ENCODE data around the gene MTA3.

MTA3 gene

DNA sequence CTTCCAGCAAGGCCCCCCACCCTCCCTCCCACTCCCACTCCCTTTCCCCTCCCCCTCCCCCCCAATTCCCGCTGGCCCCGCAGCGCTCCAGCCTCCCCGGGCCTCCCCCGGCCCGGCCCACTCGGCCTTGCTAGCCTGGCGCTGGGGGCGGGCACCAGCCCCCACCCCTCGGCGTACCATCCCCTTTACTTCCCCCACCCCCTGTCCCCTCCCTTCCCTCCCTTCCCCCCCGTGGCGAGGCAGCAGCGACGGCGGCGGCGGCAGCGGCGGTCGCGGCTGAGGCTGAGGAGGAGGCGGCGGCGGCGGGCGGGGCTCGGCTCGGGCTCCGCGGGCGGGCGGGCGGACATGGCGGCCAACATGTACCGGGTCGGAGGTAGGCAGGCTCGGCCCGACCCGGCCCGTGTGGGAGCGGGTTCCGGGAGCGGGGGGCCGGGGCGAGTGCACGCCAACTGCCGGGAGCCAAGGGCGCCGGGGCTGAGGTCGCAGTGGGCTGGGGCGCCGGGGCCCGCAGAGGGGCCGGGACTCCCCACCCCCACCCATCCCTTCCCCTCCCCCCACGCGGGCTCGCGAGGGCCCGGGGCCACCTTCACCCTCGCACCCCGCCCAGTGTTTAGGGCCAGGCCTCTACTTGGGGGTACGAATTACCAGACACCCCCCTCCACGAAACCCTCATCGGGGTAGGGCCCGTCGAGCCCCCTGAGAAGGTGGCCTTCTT is at the start of gene MTA3:
Gene MTA3, plus strand, starts transcription at position 232 of the 715 bp plus-strand sequence. Its CDS starts 114 bp downstream, at position 346.
- Histone ChIP-seq H3K4me1 (ENCODE audit: control insufficient read depth, insufficient read depth, low read length) (peaks cover 22% of the 10 kb centered on the region), H3K4me3 (ENCODE audit: low read depth, low read length) (peak within 1 kb of the TSS; percentile 97), H3K36me3 (ENCODE audit: control insufficient read depth, insufficient read depth, low read length) (peaks cover 25% of the 10 kb centered on the region), H3K9me3 (ENCODE audit: control insufficient read depth, insufficient read depth, low read depth, low read length) (no peaks in the 10 kb centered on the region), H3K27ac (ENCODE audit: low read depth, low read length) (peak within 1 kb of the TSS; percentile 89), H3K27me3 (ENCODE audit: control insufficient read depth, insufficient read depth, low read length) (no peaks in the 10 kb centered on the region), H3K9ac (ENCODE audit: low read length) (peak within 1 kb of the TSS; percentile 78)

GRCh38 chr2:42519624-42520023 is 48.8 kb upstream of the MTA3 start:
- Histone ChIP-seq H3K27me3 (ENCODE audit: control insufficient read depth, insufficient read depth, low read length) (no peaks in the 10 kb centered on the region), H3K27ac (ENCODE audit: low read depth, low read length) (no peak overlapping the region), H3K4me3 (ENCODE audit: low read depth, low read length) (no peak overlapping the region), H3K4me1 (ENCODE audit: control insufficient read depth, insufficient read depth, low read length) (peaks cover 14% of the 10 kb centered on the region), H3K9me3 (ENCODE audit: control insufficient read depth, insufficient read depth, low read depth, low read length) (no peaks in the 10 kb centered on the region), H3K36me3 (ENCODE audit: control insufficient read depth, insufficient read depth, low read length) (no peaks in the 10 kb centered on the region), H3K9ac (ENCODE audit: low read length) (no peak overlapping the region)

- Histone ChIP-seq H3K9ac (ENCODE audit: low read length) (no peak overlapping the region), H3K27ac (ENCODE audit: low read depth, low read length) (no peak overlapping the region), H3K36me3 (ENCODE audit: control insufficient read depth, insufficient read depth, low read length) (no peaks in the 10 kb centered on the region), H3K27me3 (ENCODE audit: control insufficient read depth, insufficient read depth, low read length) (no peaks in the 10 kb centered on the region), H3K9me3 (ENCODE audit: control insufficient read depth, insufficient read depth, low read depth, low read length) (no peaks in the 10 kb centered on the region), H3K4me1 (ENCODE audit: control insufficient read depth, insufficient read depth, low read length) (peaks cover 14% of the 10 kb centered on the region), H3K4me3 (ENCODE audit: low read depth, low read length) (no peak overlapping the region)
Observed at GRCh38 chr2:42522035-42522434, 46.4 kb upstream of the MTA3 start.

- H3K27ac ChIP-seq (ENCODE audit: low read depth, low read length): no peak overlapping the region
- no peaks in the 10 kb centered on the region for H3K36me3 ChIP-seq (ENCODE audit: control insufficient read depth, insufficient read depth, low read length)
- H3K27me3 ChIP-seq (ENCODE audit: control insufficient read depth, insufficient read depth, low read length): no peaks in the 10 kb centered on the region
- H3K4me3 ChIP-seq (ENCODE audit: low read depth, low read length): no peak overlapping the region
- H3K9me3 ChIP-seq (ENCODE audit: control insufficient read depth, insufficient read depth, low read depth, low read length): no peaks in the 10 kb centered on the region
- H3K9ac ChIP-seq (ENCODE audit: low read length): no peak overlapping the region
- H3K4me1 ChIP-seq (ENCODE audit: control insufficient read depth, insufficient read depth, low read length): peaks cover 14% of the 10 kb centered on the region
Observed at GRCh38 chr2:42523341-42523740, 45.1 kb upstream of the MTA3 start.

GRCh38 chr2:42532397-42532796 is 36.0 kb upstream of the MTA3 start:
- H3K9ac ChIP-seq (ENCODE audit: low read length): no peak overlapping the region
- no peaks in the 10 kb centered on the region for H3K27me3 ChIP-seq (ENCODE audit: control insufficient read depth, insufficient read depth, low read length)
- no peaks in the 10 kb centered on the region for H3K36me3 ChIP-seq (ENCODE audit: control insufficient read depth, insufficient read depth, low read length)
- H3K4me1 ChIP-seq (ENCODE audit: control insufficient read depth, insufficient read depth, low read length): peaks cover 13% of the 10 kb centered on the region; the same call in 1 of the 2 replicates
- H3K4me3 ChIP-seq (ENCODE audit: low read depth, low read length): no peak overlapping the region
- H3K27ac ChIP-seq (ENCODE audit: low read depth, low read length): no peak overlapping the region
- H3K9me3 ChIP-seq (ENCODE audit: control insufficient read depth, insufficient read depth, low read depth, low read length): no peaks in the 10 kb centered on the region

- H3K4me3 ChIP-seq (ENCODE audit: low read depth, low read length): no peak overlapping the region
- no peaks in the 10 kb centered on the region for H3K36me3 ChIP-seq (ENCODE audit: control insufficient read depth, insufficient read depth, low read length)
- H3K27me3 ChIP-seq (ENCODE audit: control insufficient read depth, insufficient read depth, low read length): no peaks in the 10 kb centered on the region
- no peak overlapping the region for H3K27ac ChIP-seq (ENCODE audit: low read depth, low read length)
- H3K4me1 ChIP-seq (ENCODE audit: control insufficient read depth, insufficient read depth, low read length): no peaks in the 10 kb centered on the region
- H3K9me3 ChIP-seq (ENCODE audit: control insufficient read depth, insufficient read depth, low read depth, low read length): no peaks in the 10 kb centered on the region
- no peak overlapping the region for H3K9ac ChIP-seq (ENCODE audit: low read length)
Observed at GRCh38 chr2:42537493-42537892, 30.9 kb upstream of the MTA3 start.

DNA sequence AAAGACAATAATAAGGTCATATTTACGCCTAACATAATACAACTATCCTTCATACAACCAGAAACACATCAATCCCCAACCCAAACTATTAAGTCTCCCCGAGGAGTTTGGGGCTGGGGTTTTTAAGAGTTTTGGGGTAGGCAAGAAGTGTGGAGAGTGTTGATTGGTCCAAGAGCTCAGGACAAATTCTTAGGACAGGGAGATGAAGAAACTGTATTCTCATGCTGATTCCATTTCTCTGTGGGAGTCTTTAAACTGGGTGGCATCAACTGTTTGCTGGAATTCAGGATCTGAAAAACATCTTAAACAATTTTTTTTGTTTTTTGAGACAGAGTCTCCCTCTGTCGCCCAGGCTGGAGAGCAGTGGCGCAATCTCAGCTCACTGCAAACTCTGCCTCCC is 25.6 kb upstream of the MTA3 start:
- Histone ChIP-seq H3K36me3 (ENCODE audit: control insufficient read depth, insufficient read depth, low read length) (no peaks in the 10 kb centered on the region), H3K27ac (ENCODE audit: low read depth, low read length) (no peak overlapping the region), H3K9ac (ENCODE audit: low read length) (no peak overlapping the region)

GRCh38 chr2:42545023-42545721 is 23.3 kb upstream of the MTA3 start:
- Histone ChIP-seq H3K4me1 (ENCODE audit: control insufficient read depth, insufficient read depth, low read length) (peaks cover 31% of the 10 kb centered on the region), H3K27ac (ENCODE audit: low read depth, low read length) (peak overlapping the region; percentile 80), H3K27me3 (ENCODE audit: control insufficient read depth, insufficient read depth, low read length) (no peaks in the 10 kb centered on the region), H3K4me3 (ENCODE audit: low read depth, low read length) (peak overlapping the region; percentile 12), H3K9me3 (ENCODE audit: control insufficient read depth, insufficient read depth, low read depth, low read length) (no peaks in the 10 kb centered on the region), H3K36me3 (ENCODE audit: control insufficient read depth, insufficient read depth, low read length) (no peaks in the 10 kb centered on the region), H3K9ac (ENCODE audit: low read length) (peak overlapping the region; percentile 68)

More for the DNA sequence above, 25.6 kb upstream of the MTA3 start:
- Histone ChIP-seq H3K4me1 (ENCODE audit: control insufficient read depth, insufficient read depth, low read length) (peaks cover 31% of the 10 kb centered on the region), H3K27me3 (ENCODE audit: control insufficient read depth, insufficient read depth, low read length) (no peaks in the 10 kb centered on the region), H3K9me3 (ENCODE audit: control insufficient read depth, insufficient read depth, low read depth, low read length) (no peaks in the 10 kb centered on the region), H3K4me3 (ENCODE audit: low read depth, low read length) (no peak overlapping the region)

DNA sequence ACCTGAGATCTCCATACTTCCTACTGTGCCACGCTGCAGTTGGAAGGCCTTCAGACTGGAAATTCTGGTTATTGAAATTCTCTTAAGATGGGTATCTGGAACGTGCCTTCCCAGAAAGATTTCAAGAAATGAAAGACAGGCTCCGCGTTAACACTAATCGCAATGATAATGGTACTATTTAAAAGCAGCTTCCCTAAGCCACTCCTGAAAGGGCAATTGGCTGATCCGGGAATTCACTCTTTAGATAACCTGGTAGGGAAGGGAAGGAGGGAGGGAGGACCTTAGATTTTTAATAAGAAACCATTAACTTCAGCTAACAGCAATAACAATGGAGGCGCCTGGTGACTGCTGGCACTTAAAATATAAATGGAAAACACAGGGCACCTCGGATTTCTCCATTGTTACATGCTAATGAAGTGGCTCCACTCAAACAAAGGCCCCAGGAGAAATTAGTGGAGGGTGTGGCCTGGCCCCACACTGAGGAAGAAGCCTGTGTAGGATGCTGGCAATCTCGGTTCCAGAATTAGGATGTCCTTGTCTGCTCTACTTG is 22.5 kb upstream of the MTA3 start:
- Histone ChIP-seq H3K9ac (ENCODE audit: low read length) (peak overlapping the region; percentile 68), H3K4me3 (ENCODE audit: low read depth, low read length) (peak overlapping the region; percentile 34), H3K9me3 (ENCODE audit: control insufficient read depth, insufficient read depth, low read depth, low read length) (no peaks in the 10 kb centered on the region), H3K27ac (ENCODE audit: low read depth, low read length) (peak overlapping the region; percentile 80), H3K36me3 (ENCODE audit: control insufficient read depth, insufficient read depth, low read length) (no peaks in the 10 kb centered on the region), H3K27me3 (ENCODE audit: control insufficient read depth, insufficient read depth, low read length) (no peaks in the 10 kb centered on the region), H3K4me1 (ENCODE audit: control insufficient read depth, insufficient read depth, low read length) (peaks cover 31% of the 10 kb centered on the region)

DNA sequence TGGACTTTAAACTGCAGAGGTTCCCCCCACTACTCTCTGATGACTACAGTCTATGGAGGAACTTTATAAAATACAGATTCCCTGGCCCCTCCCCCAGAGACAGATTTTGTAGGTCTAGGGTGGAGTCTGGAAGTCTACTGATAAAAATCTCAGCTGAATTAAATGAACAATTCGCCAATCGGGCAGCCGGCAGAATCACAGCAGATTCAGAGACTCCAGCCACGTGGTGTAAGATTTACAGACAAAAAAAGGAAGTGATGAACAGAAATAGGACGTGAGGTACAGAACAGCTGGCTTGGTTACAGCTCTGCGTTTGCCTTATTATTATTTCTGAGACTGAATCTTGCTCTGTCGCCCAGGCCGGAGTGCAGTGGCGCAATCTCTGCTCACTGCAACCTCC is 21.4 kb upstream of the MTA3 start:
- peak overlapping the region; percentile 80 for H3K27ac ChIP-seq (ENCODE audit: low read depth, low read length)
- H3K9me3 ChIP-seq (ENCODE audit: control insufficient read depth, insufficient read depth, low read depth, low read length): no peaks in the 10 kb centered on the region
- H3K4me3 ChIP-seq (ENCODE audit: low read depth, low read length): no peak overlapping the region
- H3K27me3 ChIP-seq (ENCODE audit: control insufficient read depth, insufficient read depth, low read length): no peaks in the 10 kb centered on the region
- peak overlapping the region; percentile 52 for H3K9ac ChIP-seq (ENCODE audit: low read length)
- H3K36me3 ChIP-seq (ENCODE audit: control insufficient read depth, insufficient read depth, low read length): no peaks in the 10 kb centered on the region
- H3K4me1 ChIP-seq (ENCODE audit: control insufficient read depth, insufficient read depth, low read length): peaks cover 33% of the 10 kb centered on the region
